CD14-positive monocyte (primary cell): Measurements from ENCODE around the gene SLC43A2. TPM values are rescaled to one million over a fixed set of nuclear protein-coding genes. Genes with fewer than 3 reads are reported as not detected.
A peak's percentile ranks its signal among the peaks of the same experiment; 100 is the strongest.

Source experiments
- DNase-seq, 3 donors: peaks; one replicate each; pipeline ENCODE4 v3.0.0-alpha.2; 2011 to 2022
- H2AFZ ChIP-seq: 2 replicates; pipeline ENCODE4 v1.6.0; 2012; ENCODE audit warnings: mild to moderate bottlenecking, low read depth, low read length, inconsistent platforms; ENCODE audit not compliant: insufficient read depth, poor library complexity, severe bottlenecking
- H3K27ac ChIP-seq, 2 donors: 1 replicate in 1 of 2; 2 replicates in 1 of 2; pipeline ENCODE4 v1.5.1; 2012 to 2013; ENCODE audit warnings: low read length in 2 of 2, control low read depth in 1 of 2, inconsistent platforms in 1 of 2, low read depth in 1 of 2, mild to moderate bottlenecking in 1 of 2
- H3K27me3 ChIP-seq, 2 donors: one replicate each; pipeline versions ENCODE4 v1.6.0 to v1.6.1; 2011 to 2013; ENCODE audit warnings: low read length in 2 of 2; ENCODE audit not compliant: control insufficient read depth in 2 of 2, insufficient read depth in 2 of 2
- H3K36me3 ChIP-seq, 2 donors: replicated peaks in 1 of 2; 1 replicate in 1 of 2; 2 replicates in 1 of 2; pipeline versions ENCODE4 v1.5.1 to v1.6.1; 2012 to 2013; ENCODE audit warnings: low read length in 2 of 2, control low read depth in 1 of 2, inconsistent platforms in 1 of 2, mild to moderate bottlenecking in 1 of 2; ENCODE audit not compliant: insufficient read depth in 2 of 2, control insufficient read depth in 1 of 2
- H3K4me1 ChIP-seq, 2 donors: 1 replicate in 1 of 2; 2 replicates in 1 of 2; pipeline versions ENCODE4 v1.5.1 to v1.6.1; 2012 to 2013; ENCODE audit warnings: low read length in 2 of 2, control low read depth in 1 of 2, inconsistent platforms in 1 of 2, mild to moderate bottlenecking in 1 of 2, moderate library complexity in 1 of 2; ENCODE audit not compliant: insufficient read depth in 2 of 2, control insufficient read depth in 1 of 2
- H3K4me2 ChIP-seq: replicated peaks from 2 replicates; pipeline ENCODE3; 2012; ENCODE audit warnings: low read length, moderate library complexity, mild to moderate bottlenecking; ENCODE audit not compliant: poor library complexity, severe bottlenecking; ENCODE audit errors: extremely low read depth
- H3K4me3 ChIP-seq, 3 experiments: fragments of 200-600 bp in 1 of 3; sonication (generic) in 1 of 3; replicated peaks in 1 of 3; 1 replicate in 2 of 3; 2 replicates in 1 of 3; pipeline ENCODE4 v1.5.1; 2011 to 2013; ENCODE audit warnings: low read length in 3 of 3, mild to moderate bottlenecking in 3 of 3, control low read depth in 2 of 3, low read depth in 2 of 3, inconsistent platforms in 1 of 3, moderate library complexity in 1 of 3
- H3K79me2 ChIP-seq: 2 replicates; pipeline ENCODE4 v1.6.0; 2012; ENCODE audit warnings: mild to moderate bottlenecking, control low read depth, inconsistent platforms, low read length, moderate library complexity; ENCODE audit not compliant: insufficient read depth
- H3K9ac ChIP-seq: 2 replicates; pipeline ENCODE4 v1.6.0; 2017; ENCODE audit warnings: low read length, mild to moderate bottlenecking; ENCODE audit not compliant: insufficient read depth, poor library complexity, severe bottlenecking
- H3K9me3 ChIP-seq, 2 donors: replicated peaks in 1 of 2; 1 replicate in 1 of 2; 2 replicates in 1 of 2; pipeline versions ENCODE4 v1.5.1 to v1.6.1; 2012 to 2013; ENCODE audit warnings: low read length in 2 of 2, control low read depth in 1 of 2; ENCODE audit not compliant: control insufficient read depth in 1 of 2, insufficient read depth in 1 of 2
- H4K20me1 ChIP-seq: 2 replicates; pipeline ENCODE4 v1.6.0; 2012; ENCODE audit warnings: mild to moderate bottlenecking, low read length, control low read depth, moderate library complexity; ENCODE audit not compliant: insufficient read depth
- H3K27ac Mint-ChIP-seq, 7 donors: one replicate each; pipeline ENCODE4 v1.8.0; 2020; ENCODE audit warnings: mild to moderate bottlenecking in 7 of 7, mixed read lengths in 7 of 7, moderate library complexity in 6 of 7, inconsistent platforms in 2 of 7
- H3K27me3 Mint-ChIP-seq, 3 donors: one replicate each; pipeline ENCODE4 v1.8.0; 2021 to 2022; ENCODE audit warnings: low read depth in 3 of 3, mild to moderate bottlenecking in 3 of 3, mixed read lengths in 3 of 3, moderate library complexity in 3 of 3, inconsistent platforms in 1 of 3
- H3K36me3 Mint-ChIP-seq, 2 donors: one replicate each; pipeline ENCODE4 v1.8.0; 2020; ENCODE audit warnings: mixed read lengths in 2 of 2, inconsistent platforms in 1 of 2, mild to moderate bottlenecking in 1 of 2
- H3K4me1 Mint-ChIP-seq: one replicate; pipeline ENCODE4 v1.8.0; 2020; ENCODE audit warnings: mild to moderate bottlenecking, mixed read lengths
- H3K4me3 Mint-ChIP-seq, 2 donors: one replicate each; pipeline ENCODE4 v1.8.0; 2020; ENCODE audit warnings: mild to moderate bottlenecking in 2 of 2, mixed read lengths in 2 of 2, moderate library complexity in 1 of 2
- H3K9me3 Mint-ChIP-seq, 7 donors: one replicate each; pipeline ENCODE4 v1.8.0; 2020 to 2022; ENCODE audit warnings: mixed read lengths in 7 of 7, mild to moderate bottlenecking in 6 of 7, moderate library complexity in 6 of 7, inconsistent platforms in 2 of 7
- WGBS: methylation state at CpG from one replicate; pipeline ENCODE4 v1.1.5; 2013; ENCODE audit warnings: missing lambda C conversion rate; ENCODE audit not compliant: insufficient coverage; 5-methylcytosine and 5-hydroxymethylcytosine counted together
- intact Hi-C, 2 donors: fragments of 100-400 bp; cut with micrococcal nuclease; formaldehyde crosslinking; loops; one replicate each; pipeline versions ENCODE4 v1.15.0 to v1.15.1; 2023
- polyA plus RNA-seq, 3 donors: library from polyadenylated mRNA; depleted of rRNA in 1 of 3; unstranded in 2 of 3; stranded (reverse) in 1 of 3; fragments of 300-500 nt in 2 of 3; fragments of >200 nt in 1 of 3; fragmentation: Illumina TruSeq in 2 of 3; gene quantifications; 1 replicate in 2 of 3; 2 replicates in 1 of 3; pipeline ENCODE4 v1.2.3, GENCODE V29; 2012 to 2021
- TF ChIP-seq, protein P1 (sequence below): fragments of 200-600 bp; IDR thresholded peaks from one replicate; pipeline ENCODE4 v1.8.0; 2022; ENCODE audit warnings: antibody characterized with exemption, mild to moderate bottlenecking

Gene SLC43A2
- polyA plus RNA-seq, 3 donors = 115 to 151 (median 117) TPM

GRCh38 chr17:1638624-1639300 lies 10.1 kb upstream of the SLC43A2 start:
- H3K79me2 ChIP-seq = no peaks in the 10 kb centered on the region
- peaks cover 11% of the 10 kb centered on the region for H4K20me1 ChIP-seq
- no peaks in the 10 kb centered on the region for H3K9me3 ChIP-seq
- Mint-ChIP-seq H3K27me3 (peaks cover 0 to 8% (median 1%) of the 10 kb centered on the region in 3 donors), H3K9me3 (peaks cover 0 to 2% (median 0%) of the 10 kb centered on the region in 7 donors), H3K4me3 (no peak overlapping the region), H3K27ac (peak overlapping the region in 1 of 7 donors; percentile 26), H3K36me3 (peaks cover 40 to 42% of the 10 kb centered on the region in 2 donors), H3K4me1 (peaks cover 12% of the 10 kb centered on the region)
- H3K27ac ChIP-seq = no peak overlapping the region
- no peaks in the 10 kb centered on the region for H3K27me3 ChIP-seq
- DNase-seq = peak in 1 of 3 donors; percentile 4
- peaks cover 7 to 16% of the 10 kb centered on the region in 2 donors for H3K4me1 ChIP-seq
- H3K4me2 ChIP-seq = no peak overlapping the region
- H2AFZ ChIP-seq = no peak overlapping the region
- intact Hi-C loops = no loop called here
- 86% methylated on average over 15 of the region's 19 CpGs for WGBS
- TF ChIP-seq, protein P1, sequence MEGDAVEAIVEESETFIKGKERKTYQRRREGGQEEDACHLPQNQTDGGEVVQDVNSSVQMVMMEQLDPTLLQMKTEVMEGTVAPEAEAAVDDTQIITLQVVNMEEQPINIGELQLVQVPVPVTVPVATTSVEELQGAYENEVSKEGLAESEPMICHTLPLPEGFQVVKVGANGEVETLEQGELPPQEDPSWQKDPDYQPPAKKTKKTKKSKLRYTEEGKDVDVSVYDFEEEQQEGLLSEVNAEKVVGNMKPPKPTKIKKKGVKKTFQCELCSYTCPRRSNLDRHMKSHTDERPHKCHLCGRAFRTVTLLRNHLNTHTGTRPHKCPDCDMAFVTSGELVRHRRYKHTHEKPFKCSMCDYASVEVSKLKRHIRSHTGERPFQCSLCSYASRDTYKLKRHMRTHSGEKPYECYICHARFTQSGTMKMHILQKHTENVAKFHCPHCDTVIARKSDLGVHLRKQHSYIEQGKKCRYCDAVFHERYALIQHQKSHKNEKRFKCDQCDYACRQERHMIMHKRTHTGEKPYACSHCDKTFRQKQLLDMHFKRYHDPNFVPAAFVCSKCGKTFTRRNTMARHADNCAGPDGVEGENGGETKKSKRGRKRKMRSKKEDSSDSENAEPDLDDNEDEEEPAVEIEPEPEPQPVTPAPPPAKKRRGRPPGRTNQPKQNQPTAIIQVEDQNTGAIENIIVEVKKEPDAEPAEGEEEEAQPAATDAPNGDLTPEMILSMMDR = no peak
- H3K4me3 ChIP-seq = no peak overlapping the region
- H3K9ac ChIP-seq = no peak overlapping the region
- peaks cover 23 to 29% of the 10 kb centered on the region in 2 donors for H3K36me3 ChIP-seq

DNA sequence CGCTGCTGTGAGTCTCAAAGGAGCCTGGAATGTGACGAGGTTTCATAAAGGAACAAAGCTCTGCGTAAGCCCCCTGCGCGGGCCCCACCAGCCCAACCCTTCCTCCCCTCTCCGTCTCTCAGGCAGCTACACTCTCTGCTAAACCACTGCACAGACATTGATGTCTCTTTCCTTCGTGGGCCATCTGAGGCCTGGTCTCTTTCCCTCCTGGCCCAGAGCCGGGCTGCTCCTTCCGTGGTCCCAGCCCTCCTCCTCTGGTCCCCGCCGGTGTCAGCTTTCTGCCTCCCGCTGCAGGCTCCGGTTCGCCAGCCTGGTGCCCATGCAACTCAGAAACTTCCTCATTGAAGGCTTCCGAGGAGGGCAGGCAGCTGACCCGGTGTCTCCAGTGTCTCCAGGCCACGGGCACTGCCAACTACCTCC lies 9.5 kb upstream of the SLC43A2 start:
- H3K27ac ChIP-seq = no peak overlapping the region
- peaks cover 23 to 29% of the 10 kb centered on the region in 2 donors for H3K36me3 ChIP-seq
- H2AFZ ChIP-seq = no peak overlapping the region
- Mint-ChIP-seq H3K9me3 (peaks cover 0 to 2% (median 0%) of the 10 kb centered on the region in 7 donors), H3K27ac (peak overlapping the region in 5 of 7 donors; percentile 15 to 80 (median 30)), H3K4me3 (peak overlapping the region in 1 of 2 donors; percentile 63), H3K36me3 (peaks cover 40 to 42% of the 10 kb centered on the region in 2 donors), H3K4me1 (peaks cover 12% of the 10 kb centered on the region), H3K27me3 (peaks cover 0 to 8% (median 1%) of the 10 kb centered on the region in 3 donors)
- DNase-seq = peak in 2 of 3 donors; percentile 48 to 52
- TF ChIP-seq, protein P1 = no peak
- peaks cover 6 to 11% of the 10 kb centered on the region in 2 donors for H3K4me1 ChIP-seq
- no peaks in the 10 kb centered on the region for H3K27me3 ChIP-seq
- intact Hi-C loops = no loop called here
- peak overlapping the region; percentile 30 for H3K4me2 ChIP-seq
- H4K20me1 ChIP-seq = peaks cover 11% of the 10 kb centered on the region
- no peak overlapping the region for H3K9ac ChIP-seq
- no peak overlapping the region for H3K4me3 ChIP-seq
- WGBS = 25% methylated on average over 17 of the region's 17 CpGs
- H3K79me2 ChIP-seq = no peaks in the 10 kb centered on the region
- H3K9me3 ChIP-seq = no peaks in the 10 kb centered on the region
